ENCODE data around the gene KRTAP3-1.
"Not testable (repeated sequence)": the region's sequence is repeated elsewhere in the genome, so short reads cannot be mapped to it uniquely, and the experiment has no call there.

Gene KRTAP3-1

GRCh38 chr17:41008811-41009210, at the start of gene KRTAP3-1:
Gene KRTAP3-1, minus strand, starts transcription at chr17:41009128. Its CDS starts 54 bp downstream, at chr17:41009074.
- no peak for DNase-seq

GRCh38 chr17:41057547-41057946, 48.6 kb upstream of the KRTAP3-1 start:
- DNase-seq = no peak

DNA sequence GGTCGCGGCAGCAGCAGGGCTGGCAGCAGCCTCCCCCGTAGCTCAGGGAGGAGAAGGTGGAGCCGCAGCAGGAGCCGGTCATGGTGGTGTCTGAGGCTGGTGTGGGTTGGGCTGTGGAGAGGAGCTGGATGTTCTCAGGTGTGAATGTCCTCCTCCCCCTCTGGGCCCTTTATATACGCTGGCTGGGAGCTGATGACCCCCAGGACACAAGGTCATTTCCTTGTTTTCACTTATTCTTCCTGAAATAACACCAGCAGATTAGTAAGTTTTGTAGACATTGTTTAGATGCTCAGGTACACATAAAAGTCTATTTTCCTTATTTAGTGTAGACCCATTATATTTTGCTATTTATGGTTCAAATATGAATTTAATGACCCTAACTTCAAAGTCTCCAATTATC, 46.2 kb upstream of the KRTAP3-1 start, which contains the start of gene KRTAP2-2:
TSS of gene KRTAP2-2 (minus strand) at position 101 of the 400 bp plus-strand sequence. CDS start at position 82, 19 bp downstream.
- not testable (repeated sequence) for DNase-seq

- not testable (repeated sequence) for DNase-seq
Measured at GRCh38 chr17:41054556-41054955, 45.6 kb upstream of the KRTAP3-1 start.

DNA sequence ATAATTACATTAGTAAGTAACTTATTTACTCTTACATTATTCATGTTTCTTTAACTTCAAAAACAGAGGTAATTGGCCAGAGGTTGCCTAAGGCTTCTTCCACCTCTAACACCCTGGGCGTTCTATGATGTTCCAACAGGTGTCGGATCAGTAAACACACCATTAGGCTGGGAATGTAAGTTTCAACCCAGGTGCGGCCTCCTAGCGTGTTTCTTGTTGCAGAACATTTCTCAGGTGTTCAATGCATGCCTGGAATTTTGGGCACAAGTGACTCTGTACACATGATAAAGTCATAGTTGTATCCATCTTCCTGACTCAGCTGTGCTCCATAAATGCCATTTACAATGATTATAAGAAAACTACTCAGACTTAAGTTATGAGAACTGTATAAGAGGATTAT, 45.1 kb upstream of the KRTAP3-1 start:
- no peak for DNase-seq

GRCh38 chr17:41052566-41052965, 43.6 kb upstream of the KRTAP3-1 start:
- DNase-seq = no peak

DNA sequence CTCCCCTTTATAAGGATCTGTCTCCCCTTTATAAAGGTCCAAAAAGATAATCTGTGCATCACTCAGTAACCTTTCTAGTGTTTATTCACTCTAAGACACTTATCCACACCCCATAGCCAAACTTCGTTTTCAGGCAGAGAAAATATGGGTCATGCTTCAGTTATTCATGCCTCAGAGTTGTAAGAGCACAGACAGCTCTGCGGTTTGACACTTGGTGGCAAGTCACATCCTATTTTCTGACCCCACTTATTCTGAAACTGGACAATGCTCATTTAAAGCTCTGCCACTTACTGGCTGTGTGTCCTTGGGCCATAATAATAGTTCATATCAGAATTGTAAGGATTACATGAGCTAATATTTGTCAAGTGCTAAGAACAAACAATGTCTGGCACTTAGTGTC, 40.2 kb upstream of the KRTAP3-1 start:
- no peak for DNase-seq

DNA sequence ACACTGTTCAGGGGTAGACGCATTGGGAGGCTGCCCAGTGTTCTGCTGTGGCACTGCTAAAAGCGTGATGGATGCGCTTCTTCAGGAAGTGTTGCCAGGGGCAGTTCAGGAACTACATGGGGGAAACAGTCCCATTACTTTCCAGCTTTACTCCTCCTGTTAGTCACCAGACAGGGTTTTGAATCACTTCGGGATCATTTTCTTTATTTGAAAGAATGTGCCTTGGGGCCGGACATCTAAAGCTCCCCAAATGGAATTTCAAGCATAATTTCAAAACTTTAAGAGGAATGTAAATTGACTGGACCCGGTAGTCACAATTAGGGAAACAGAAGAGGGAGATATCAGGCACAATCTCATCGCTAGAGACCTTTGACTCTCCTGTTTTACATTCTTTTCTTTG, 39.5 kb upstream of the KRTAP3-1 start:
- DNase-seq = no peak

GRCh38 chr17:41046735-41047465, 38.0 kb upstream of the KRTAP3-1 start, which contains the start of gene KRTAP2-1:
Gene KRTAP2-1, minus strand, starts transcription at chr17:41047316. Its CDS starts 49 bp downstream, at chr17:41047267.
- not testable (repeated sequence) for DNase-seq

- DNase-seq = no peak
Measured at GRCh38 chr17:41042953-41043352, 34.0 kb upstream of the KRTAP3-1 start.

DNA sequence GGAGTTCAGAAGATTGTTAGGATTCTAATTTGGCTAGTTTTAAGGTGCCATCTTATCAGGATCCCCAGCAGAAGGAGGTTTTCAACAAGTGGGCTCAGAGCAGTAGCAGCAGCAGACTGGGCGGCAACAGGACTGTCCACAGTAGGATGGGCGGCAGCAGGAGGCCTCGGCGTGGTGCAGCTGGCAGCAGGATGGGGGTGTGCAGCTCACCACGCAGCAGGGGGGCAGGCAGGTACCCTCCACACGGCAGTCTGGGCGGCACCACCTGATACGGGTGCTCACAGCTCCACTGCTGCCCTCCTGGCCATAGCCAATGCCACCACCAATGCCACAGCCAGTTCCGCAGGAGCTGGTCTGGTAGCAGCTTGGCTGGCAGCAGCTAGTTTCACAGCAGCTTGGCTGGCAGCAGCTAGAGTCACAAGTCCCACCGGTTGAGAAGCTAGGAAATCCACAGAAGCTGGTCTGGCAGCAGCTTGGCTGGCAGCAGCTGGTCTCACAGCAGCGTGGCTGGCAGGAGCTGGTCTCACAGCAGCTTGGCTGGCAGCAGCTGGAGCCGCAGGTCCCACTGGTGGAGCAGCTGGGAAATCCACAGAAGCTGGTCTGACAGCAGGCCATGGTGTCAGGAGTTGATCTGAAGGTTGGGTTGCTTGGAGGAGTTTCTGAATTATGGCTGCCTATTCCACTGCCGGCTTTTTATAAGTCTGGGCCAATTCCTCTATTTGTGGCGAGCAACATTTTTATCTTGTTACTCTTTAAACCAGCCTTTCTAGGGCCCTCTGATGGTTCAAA, 32.0 kb upstream of the KRTAP3-1 start, which contains the start of gene KRTAP1-1:
TSS of gene KRTAP1-1 (minus strand) at position 668 of the 789 bp plus-strand sequence. CDS start at position 615, 53 bp downstream.
- DNase-seq = not testable (repeated sequence)

DNA sequence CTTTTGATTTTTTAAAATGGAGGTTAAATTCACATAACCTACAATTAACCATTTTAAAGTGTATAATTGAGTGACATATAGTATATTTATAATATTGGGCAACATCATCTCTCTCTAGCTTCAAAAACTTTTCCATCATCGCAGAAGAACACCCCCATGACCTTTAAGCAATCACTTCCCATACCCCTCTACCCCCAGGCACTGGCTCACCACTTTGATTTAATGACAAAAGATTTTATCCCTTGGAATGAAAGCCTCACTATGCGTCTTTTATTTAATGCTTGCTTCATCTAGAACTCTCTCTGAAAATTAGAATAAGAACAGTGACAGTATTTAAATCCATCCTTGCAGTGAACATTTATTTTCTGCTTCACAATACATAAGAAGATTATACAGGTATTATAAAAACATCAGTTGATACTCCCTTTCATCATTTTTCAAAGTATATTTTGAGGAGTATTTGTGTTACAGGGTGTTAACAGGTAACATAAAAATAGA, 29.0 kb upstream of the KRTAP3-1 start:
- no peak for DNase-seq

GRCh38 chr17:41034346-41034935, 25.5 kb upstream of the KRTAP3-1 start, which contains the start of gene KRTAP1-3:
Gene KRTAP1-3, minus strand, starts transcription at chr17:41034874. Its CDS starts 53 bp downstream, at chr17:41034821.
- DNase-seq = not testable (repeated sequence)

GRCh38 chr17:41029633-41030245, 20.8 kb upstream of the KRTAP3-1 start, which contains the start of gene KRTAP1-4:
Gene KRTAP1-4, minus strand, starts transcription at chr17:41030195. Its CDS starts 117 bp downstream, at chr17:41030078.
- DNase-seq = no peak

DNA sequence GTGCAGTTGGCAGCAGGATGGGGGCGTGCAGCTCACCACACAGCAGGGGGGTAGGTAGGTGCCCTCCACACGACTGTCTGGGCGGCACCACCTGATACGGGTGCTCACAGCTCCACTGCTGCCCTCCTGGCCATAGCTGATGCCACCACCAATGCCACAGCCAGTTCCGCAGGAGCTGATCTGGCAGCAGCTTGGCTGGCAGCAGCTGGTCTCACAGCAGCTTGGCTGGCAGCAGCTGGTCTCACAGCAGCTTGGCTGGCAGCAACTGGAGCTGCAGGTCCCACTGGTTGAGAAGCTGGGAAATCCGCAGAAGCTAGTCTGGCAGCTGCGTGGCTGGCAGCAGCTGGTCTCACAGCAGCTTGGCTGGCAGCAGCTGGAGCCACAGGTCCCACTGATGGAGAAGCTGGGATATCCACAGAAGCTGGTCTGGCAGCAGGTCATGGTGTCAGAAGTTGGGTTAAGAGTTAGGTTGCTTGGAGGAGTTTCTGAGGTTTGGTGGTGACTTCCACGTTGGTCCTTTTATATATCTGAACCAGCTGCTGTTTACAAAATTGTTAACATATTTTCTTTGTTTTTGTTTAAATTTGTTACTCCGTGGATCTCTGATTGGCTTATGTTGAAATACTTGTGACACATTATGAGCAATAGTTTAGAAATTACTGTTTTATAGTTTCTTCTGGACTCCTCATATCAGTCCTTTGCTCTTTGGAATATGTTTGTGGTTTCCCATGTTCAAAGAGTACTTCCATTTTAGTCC, 18.0 kb upstream of the KRTAP3-1 start, which contains the start of gene KRTAP1-5:
TSS of gene KRTAP1-5 (minus strand) at position 494 of the 757 bp plus-strand sequence. CDS start at position 441, 53 bp downstream.
- DNase-seq = no peak

GRCh38 chr17:41024697-41025096, 15.8 kb upstream of the KRTAP3-1 start:
- DNase-seq = no peak

- DNase-seq = no peak
Measured at GRCh38 chr17:41020336-41020735, 11.4 kb upstream of the KRTAP3-1 start.

DNA sequence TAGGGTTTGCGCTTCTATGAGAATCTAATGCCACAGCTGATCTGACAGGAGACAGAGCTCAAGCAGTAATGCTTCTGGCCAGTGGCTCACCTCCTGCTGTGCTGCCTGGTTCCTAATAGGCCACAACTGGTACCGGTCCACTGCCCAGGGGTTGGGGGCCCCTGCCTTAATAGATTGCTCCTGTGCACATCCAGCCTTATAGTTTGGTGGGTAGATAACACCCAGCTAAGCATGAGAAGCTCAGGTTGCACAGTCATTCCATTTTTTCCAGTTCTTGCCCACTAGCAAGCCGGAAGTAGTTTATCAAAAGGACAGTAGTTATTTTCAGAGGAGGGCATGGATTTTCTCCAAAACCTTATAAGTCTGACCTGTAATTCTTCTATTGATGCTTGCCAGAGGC, 10.5 kb upstream of the KRTAP3-1 start:
- no peak for DNase-seq

DNA sequence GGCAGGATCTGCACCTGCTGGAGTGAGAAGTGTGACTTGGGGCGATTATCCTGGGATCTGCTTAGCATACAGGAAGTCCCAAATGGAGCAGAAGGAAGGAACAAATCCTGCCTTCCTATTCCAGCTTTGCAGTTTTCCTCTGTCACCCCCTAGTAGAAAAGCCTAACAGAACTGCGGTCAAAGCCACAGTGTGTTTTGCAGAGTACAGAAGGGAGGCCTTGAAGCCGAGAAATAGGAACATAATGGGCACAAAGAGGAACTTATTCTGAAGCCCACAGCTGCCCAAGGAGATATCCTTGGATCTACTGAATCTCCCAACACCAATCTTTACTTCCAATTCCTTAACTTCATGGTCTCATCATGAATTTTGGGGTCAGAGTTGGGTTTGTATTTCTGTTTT, 9.6 kb upstream of the KRTAP3-1 start:
- no peak for DNase-seq

DNA sequence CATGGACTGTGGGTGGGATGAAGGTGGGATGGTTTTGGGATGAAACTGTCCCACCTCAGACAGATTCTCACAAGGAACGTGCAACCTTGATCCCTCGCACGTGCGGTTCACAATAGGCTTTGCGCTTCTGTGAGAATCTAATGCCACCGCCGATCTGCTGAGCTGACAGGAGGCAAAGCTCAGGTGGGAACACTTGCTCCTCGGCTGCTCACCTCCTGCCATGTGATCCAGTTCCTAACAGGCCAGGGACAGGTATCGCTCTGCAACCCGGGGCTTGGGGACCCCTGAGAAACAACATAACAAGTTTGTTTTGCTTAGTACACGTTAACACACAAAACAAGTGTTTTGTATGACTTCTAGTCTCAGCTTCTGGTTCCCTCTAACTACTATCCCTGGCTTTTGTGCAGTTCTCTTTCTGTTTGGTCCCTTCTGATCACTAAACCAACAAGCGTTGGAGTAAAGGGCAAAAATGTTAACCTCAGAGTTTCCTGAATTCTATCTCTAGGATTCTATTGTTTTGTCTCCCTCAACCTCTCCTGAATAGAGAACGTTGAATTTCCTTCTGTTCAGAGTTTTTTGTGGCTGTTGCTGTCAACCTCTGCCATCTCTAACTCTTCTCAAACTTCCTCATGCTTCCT, 7.8 kb upstream of the KRTAP3-1 start:
- no peak for DNase-seq

GRCh38 chr17:41015454-41015853, 6.5 kb upstream of the KRTAP3-1 start:
- no peak for DNase-seq

Data from CD4-positive, alpha-beta T cell treated with Interleukin-21 for 1 hour (primary cell).